ENCODE measurements around the gene TMEM109. TPM values are rescaled to one million over a fixed set of nuclear protein-coding genes. Genes with fewer than 3 reads are reported as not detected.

Gene TMEM109
- total and polyA plus RNA-seq, 2 of the 4 experiments (the other 2 are of a cell fraction): 15.1 to 69.7 TPM

- TF ChIP-seq RAD21 (IDR thresholded peaks at IDR 0.05; ENCODE audit: low read length): no peak
Observed at GRCh38 chr11:60878245-60879101, 35.5 kb upstream of the TMEM109 start (continued).

GRCh38 chr11:60879104-60879503 lies 34.9 kb upstream of the TMEM109 start:
- H3K4ac ChIP-seq (ENCODE audit: low read depth, low read length): no peak overlapping the region
- no peaks in the 10 kb centered on the region for H3K27me3 ChIP-seq (ENCODE audit: control insufficient read depth, insufficient read depth, low read length)
- H4K91ac ChIP-seq (ENCODE audit: insufficient read depth, low read depth, low read length): no peak overlapping the region
- H3K23ac ChIP-seq (ENCODE audit: low read depth, low read length): no peak overlapping the region
- H2AK5ac ChIP-seq (ENCODE audit: low read depth, low read length): no peak overlapping the region
- H2AFZ ChIP-seq (replicated peaks; ENCODE audit: low read length, poor library complexity): no peak overlapping the region
- no peaks in the 10 kb centered on the region for H3K9me3 ChIP-seq (ENCODE audit: control insufficient read depth, insufficient read depth, low read length)
- H2AK9ac ChIP-seq (replicated peaks; ENCODE audit: low read depth, low read length, poor library complexity): no peak overlapping the region
- H3K4me2 ChIP-seq (ENCODE audit: low read depth, low read length): no peak overlapping the region
- CTCF ChIA-PET: interaction anchor here (1.7 kb wide), 1 partner anchor 8 kb away, joined by 5 read pairs; no protein-coding TSS in a partner anchor
- H3K9ac ChIP-seq (ENCODE audit: low read depth, low read length): no peak overlapping the region
- WGBS, 2 experiments (ENCODE audit: extremely low coverage in 2 of 2, insufficient read length in 1 of 2): no CpG with 5 or more reads among the region's 1 CpG
- no peak overlapping the region for H2BK120ac ChIP-seq (ENCODE audit: low read depth, low read length)
- no peak overlapping the region for H2BK5ac ChIP-seq (ENCODE audit: low read depth, low read length, poor library complexity, severe bottlenecking)
- no peak overlapping the region for H3K14ac ChIP-seq (replicated peaks; ENCODE audit: low read depth, low read length)
- H3K56ac ChIP-seq (ENCODE audit: extremely low read depth, insufficient read depth, low read length): no peak overlapping the region
- no peak overlapping the region for H3K27ac ChIP-seq (ENCODE audit: insufficient read depth, low read length)
- no peak for ATAC-seq (ENCODE audit: low read depth)
- no peaks in the 10 kb centered on the region for H3K79me1 ChIP-seq (ENCODE audit: low read depth in 1 of 2, low read length in 2 of 2)
- no peak overlapping the region for H4K5ac ChIP-seq (ENCODE audit: low read depth, low read length)
- no peak overlapping the region for H3K18ac ChIP-seq (ENCODE audit: low read depth, low read length)
- dilution Hi-C loops (cut with HindIII; ENCODE audit: low sequenced_read_pairs, unreplicated experiment) (no loop called here), in situ Hi-C loops (cut with MboI; ENCODE audit: low sequenced_read_pairs) (no loop called here), intact Hi-C loops (cut with micrococcal nuclease) (no loop called here)
- H4K20me1 ChIP-seq (ENCODE audit: insufficient read depth, low read length): no peaks in the 10 kb centered on the region
- TF ChIP-seq FOS (IDR thresholded peaks at IDR 0.05; ENCODE audit: low read depth, low read length) (no peak), RFX5 (IDR thresholded peaks at IDR 0.05; ENCODE audit: low read depth, low read length) (no peak), USF2 (IDR thresholded peaks at IDR 0.05; ENCODE audit: low read depth, low read length) (no peak), MAZ (IDR thresholded peaks at IDR 0.05; ENCODE audit: borderline replicate concordance, low read depth, low read length) (no peak), POLR2A (IDR thresholded peaks at IDR 0.05; ENCODE audit: low read depth, low read length) (no peak), NFE2L2 (IDR thresholded peaks at IDR 0.05; ENCODE audit: low read depth, low read length) (no peak), RCOR1 (IDR thresholded peaks at IDR 0.05; ENCODE audit: insufficient replicate concordance, low read length) (no peak)
- no peak overlapping the region for H3K4me3 ChIP-seq (ENCODE audit: insufficient read depth, low read depth, low read length)
- DNase-seq: no peak
- no peak overlapping the region for H2BK15ac ChIP-seq (ENCODE audit: low read depth, low read length)
- H3K36me3 ChIP-seq (ENCODE audit: control insufficient read depth, insufficient read depth, low read length): 0 out of 2 replicates have a peak, but pooled peaks cover 2% of the 10 kb centered on the region
- H3K9me1 ChIP-seq (ENCODE audit: insufficient read depth, low read length): no peaks in the 10 kb centered on the region
- no TSS peak for BruUV-seq (replicated peaks)
- H4K8ac ChIP-seq (ENCODE audit: low read depth in 2 of 2, low read length in 2 of 2): no peak overlapping the region
- POLR2A ChIA-PET (ENCODE audit: unreplicated experiment): no interaction called here
- H2BK20ac ChIP-seq (ENCODE audit: low read depth, low read length): no peak overlapping the region
- no peaks in the 10 kb centered on the region for H3K4me1 ChIP-seq (ENCODE audit: control insufficient read depth, insufficient read depth, low read length)
